HUES48 (cell line): ENCODE measurements around the gene ABHD14A.

ENCODE experiments used
- H3K27ac ChIP-seq: one replicate; pipeline ENCODE4 v1.7.0; 2013; ENCODE audit warnings: low read depth, low read length, inconsistent platforms
- H3K27me3 ChIP-seq: 2 replicates; pipeline ENCODE4 v1.6.1; 2013; ENCODE audit warnings: mild to moderate bottlenecking, low read length; ENCODE audit not compliant: control insufficient read depth, insufficient read depth
- H3K36me3 ChIP-seq: 2 replicates; pipeline ENCODE4 v1.6.1; 2013; ENCODE audit warnings: low read length; ENCODE audit not compliant: control insufficient read depth, insufficient read depth
- H3K4me1 ChIP-seq: 2 replicates; pipeline ENCODE4 v1.6.1; 2013; ENCODE audit warnings: mild to moderate bottlenecking, low read length; ENCODE audit not compliant: control insufficient read depth, insufficient read depth
- H3K4me3 ChIP-seq: 2 replicates; pipeline ENCODE4 v1.5.1; 2013; ENCODE audit warnings: mild to moderate bottlenecking, low read depth, low read length
- H3K9ac ChIP-seq: 2 replicates; pipeline ENCODE4 v1.6.1; 2013; ENCODE audit warnings: mild to moderate bottlenecking, low read depth, low read length, moderate library complexity
- H3K9me3 ChIP-seq: 2 replicates; pipeline ENCODE4 v1.6.1; 2013; ENCODE audit warnings: low read length; ENCODE audit not compliant: control insufficient read depth, insufficient read depth

Gene ABHD14A

GRCh38 chr3:51942603-51943450 is 32.0 kb upstream of the ABHD14A start:
- Histone ChIP-seq H3K36me3 (peaks cover 20% of the 10 kb centered on the region), H3K4me1 (peaks cover 3% of the 10 kb centered on the region; the same call in 1 of the 2 replicates), H3K27ac (no peak overlapping the region), H3K9ac (peak overlapping the region; percentile 39; the same call in 1 of the 2 replicates), H3K4me3 (peak overlapping the region; percentile 49), H3K9me3 (no peaks in the 10 kb centered on the region), H3K27me3 (no peaks in the 10 kb centered on the region)

DNA sequence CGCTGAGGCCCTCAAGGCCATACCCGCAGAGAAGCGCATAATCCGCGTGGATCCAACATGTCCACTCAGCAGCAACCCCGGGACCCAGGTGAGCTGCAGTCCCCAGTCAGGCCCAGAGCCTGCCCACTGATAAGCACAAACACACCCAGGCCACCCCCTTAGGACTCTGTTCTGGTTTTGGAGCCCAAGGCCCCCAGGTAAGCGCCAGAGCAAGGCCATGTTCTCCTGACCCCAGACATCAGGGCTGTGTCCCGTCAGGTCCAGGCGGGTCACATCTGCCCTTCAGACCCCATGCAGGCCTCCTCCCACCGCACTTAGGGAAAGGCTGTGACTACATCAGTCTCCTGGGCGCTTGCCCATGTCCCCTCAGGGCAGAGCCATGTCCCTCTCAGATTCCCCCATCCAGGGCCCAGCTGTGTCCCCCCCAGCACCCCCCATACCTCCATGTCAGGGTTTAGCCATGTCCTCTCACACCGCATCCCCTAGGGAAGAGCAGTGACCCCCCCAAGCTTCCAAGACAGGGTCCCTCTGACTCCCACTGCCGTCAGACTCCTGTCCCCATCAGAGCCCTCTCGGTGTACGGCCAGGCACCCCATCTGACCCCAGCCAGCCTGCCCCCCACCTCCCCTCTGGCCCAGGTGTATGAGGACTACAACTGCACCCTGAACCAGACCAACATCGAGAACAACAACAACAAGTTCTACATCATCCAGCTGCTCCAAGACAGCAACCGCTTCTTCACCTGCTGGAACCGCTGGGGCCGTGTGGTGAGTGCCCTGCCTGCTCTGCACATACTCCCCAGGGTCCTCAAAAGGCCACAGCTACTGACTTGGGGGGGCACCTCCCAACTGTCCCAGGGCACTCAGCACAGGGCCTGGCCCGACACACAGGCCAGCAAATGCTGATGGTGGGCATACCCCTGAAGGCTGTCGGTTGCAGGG is 31.1 kb upstream of the ABHD14A start:
- Histone ChIP-seq H3K9me3 (no peaks in the 10 kb centered on the region), H3K4me1 (peaks cover 3% of the 10 kb centered on the region; the same call in 1 of the 2 replicates), H3K9ac (no peak overlapping the region), H3K36me3 (peaks cover 11% of the 10 kb centered on the region), H3K4me3 (no peak overlapping the region), H3K27ac (no peak overlapping the region), H3K27me3 (no peaks in the 10 kb centered on the region)

DNA sequence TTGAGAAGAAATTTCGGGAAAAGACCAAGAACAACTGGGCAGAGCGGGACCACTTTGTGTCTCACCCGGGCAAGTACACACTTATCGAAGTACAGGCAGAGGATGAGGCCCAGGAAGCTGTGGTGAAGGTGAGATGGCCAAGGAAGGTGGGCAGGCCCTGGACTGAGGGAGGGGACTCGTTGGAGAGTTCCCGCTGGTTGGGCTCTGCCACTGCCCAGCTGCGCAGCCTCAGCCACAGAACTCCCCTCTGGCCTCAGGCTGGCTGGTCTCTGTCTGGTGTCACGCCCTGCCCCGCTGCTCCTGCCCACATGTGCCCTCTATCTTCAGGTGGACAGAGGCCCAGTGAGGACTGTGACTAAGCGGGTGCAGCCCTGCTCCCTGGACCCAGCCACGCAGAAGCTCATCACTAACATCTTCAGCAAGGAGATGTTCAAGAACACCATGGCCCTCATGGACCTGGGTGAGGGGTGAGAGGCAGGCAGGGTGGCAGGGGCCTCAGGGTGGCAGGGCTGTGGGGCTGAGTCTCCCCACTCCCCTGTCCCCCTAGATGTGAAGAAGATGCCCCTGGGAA is 30.3 kb upstream of the ABHD14A start:
- Histone ChIP-seq H3K9ac (no peak overlapping the region), H3K4me1 (peaks cover 3% of the 10 kb centered on the region; the same call in 1 of the 2 replicates), H3K27me3 (no peaks in the 10 kb centered on the region), H3K4me3 (no peak overlapping the region), H3K27ac (no peak overlapping the region), H3K9me3 (no peaks in the 10 kb centered on the region), H3K36me3 (peaks cover 3% of the 10 kb centered on the region)

GRCh38 chr3:51945031-51945840 is 29.6 kb upstream of the ABHD14A start:
- Histone ChIP-seq H3K27me3 (no peaks in the 10 kb centered on the region), H3K27ac (no peak overlapping the region), H3K9me3 (no peaks in the 10 kb centered on the region), H3K36me3 (no peaks in the 10 kb centered on the region), H3K4me1 (peaks cover 3% of the 10 kb centered on the region; the same call in 1 of the 2 replicates), H3K4me3 (no peak overlapping the region), H3K9ac (no peak overlapping the region)

GRCh38 chr3:51945926-51946705 is 28.7 kb upstream of the ABHD14A start:
- no peaks in the 10 kb centered on the region for H3K9me3 ChIP-seq
- no peak overlapping the region for H3K4me3 ChIP-seq
- no peaks in the 10 kb centered on the region for H3K36me3 ChIP-seq
- H3K27ac ChIP-seq, result no peak overlapping the region
- H3K4me1 ChIP-seq, result peaks cover 3% of the 10 kb centered on the region; the same call in 1 of the 2 replicates
- H3K9ac ChIP-seq, result no peak overlapping the region
- peaks cover 2% of the 10 kb centered on the region; the same call in 1 of the 2 replicates for H3K27me3 ChIP-seq

GRCh38 chr3:51946796-51947195 is 28.1 kb upstream of the ABHD14A start:
- Histone ChIP-seq H3K9me3 (no peaks in the 10 kb centered on the region), H3K36me3 (no peaks in the 10 kb centered on the region), H3K27me3 (peaks cover 8% of the 10 kb centered on the region; the same call in 1 of the 2 replicates), H3K4me3 (no peak overlapping the region), H3K27ac (no peak overlapping the region), H3K9ac (no peak overlapping the region), H3K4me1 (peaks cover 3% of the 10 kb centered on the region; the same call in 1 of the 2 replicates)

DNA sequence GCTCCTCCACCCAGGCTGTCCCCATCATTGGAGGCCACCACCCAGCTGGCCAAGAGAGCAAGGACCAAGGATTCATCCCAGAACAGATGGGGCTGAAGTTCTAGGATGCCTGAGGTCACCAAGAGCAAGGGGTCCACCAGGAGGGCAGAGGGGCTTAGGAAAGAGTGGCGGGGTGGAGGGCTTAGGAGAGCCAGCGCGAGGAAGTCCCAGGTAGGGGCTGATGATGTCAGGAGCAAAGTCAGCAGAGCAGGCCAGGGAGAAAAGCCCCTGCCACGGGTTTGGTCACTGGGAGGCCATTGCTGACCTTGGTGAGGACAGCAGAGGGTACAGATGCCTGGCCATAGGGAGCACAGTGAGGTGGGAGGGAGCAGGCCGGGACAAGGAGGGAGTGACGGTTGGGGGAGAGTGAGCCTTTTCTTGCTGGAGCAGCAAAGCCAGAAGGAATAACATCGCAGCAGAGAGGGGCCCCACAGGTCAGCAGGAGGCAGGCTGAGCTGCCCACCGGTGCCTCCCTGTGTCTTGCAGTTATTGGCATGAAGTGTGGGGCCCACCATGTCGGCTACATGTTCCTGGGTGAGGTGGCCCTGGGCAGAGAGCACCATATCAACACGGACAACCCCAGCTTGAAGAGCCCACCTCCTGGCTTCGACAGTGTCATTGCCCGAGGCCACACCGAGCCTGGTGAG is 27.5 kb upstream of the ABHD14A start:
- Histone ChIP-seq H3K9me3 (no peaks in the 10 kb centered on the region), H3K36me3 (no peaks in the 10 kb centered on the region), H3K4me1 (peaks cover 2% of the 10 kb centered on the region; the same call in 1 of the 2 replicates), H3K27ac (no peak overlapping the region), H3K9ac (no peak overlapping the region), H3K4me3 (no peak overlapping the region), H3K27me3 (peaks cover 13% of the 10 kb centered on the region; the same call in 1 of the 2 replicates)

DNA sequence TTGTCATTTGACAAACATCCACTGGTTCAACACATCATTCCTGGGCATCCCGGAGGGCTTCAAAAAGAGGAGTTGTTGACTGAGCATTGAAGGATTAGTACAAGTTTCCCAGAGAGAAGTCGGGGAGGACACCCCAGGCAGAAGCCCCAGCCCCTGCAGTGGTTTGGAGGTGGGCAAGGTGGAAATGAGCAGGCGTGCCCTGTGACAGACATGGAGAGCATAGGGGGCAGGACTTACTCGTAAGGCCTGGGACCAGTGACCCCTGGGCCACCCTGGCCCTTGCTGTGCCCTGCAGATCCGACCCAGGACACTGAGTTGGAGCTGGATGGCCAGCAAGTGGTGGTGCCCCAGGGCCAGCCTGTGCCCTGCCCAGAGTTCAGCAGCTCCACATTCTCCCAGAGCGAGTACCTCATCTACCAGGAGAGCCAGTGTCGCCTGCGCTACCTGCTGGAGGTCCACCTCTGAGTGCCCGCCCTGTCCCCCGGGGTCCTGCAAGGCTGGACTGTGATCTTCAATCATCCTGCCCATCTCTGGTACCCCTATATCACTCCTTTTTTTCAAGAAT is 26.8 kb upstream of the ABHD14A start:
- Histone ChIP-seq H3K27me3 (peaks cover 16% of the 10 kb centered on the region), H3K36me3 (no peaks in the 10 kb centered on the region), H3K27ac (no peak overlapping the region), H3K9me3 (no peaks in the 10 kb centered on the region), H3K4me1 (no peaks in the 10 kb centered on the region), H3K4me3 (no peak overlapping the region), H3K9ac (no peak overlapping the region)

- no peak overlapping the region for H3K27ac ChIP-seq
- no peaks in the 10 kb centered on the region for H3K36me3 ChIP-seq
- no peak overlapping the region for H3K9ac ChIP-seq
- peaks cover 26% of the 10 kb centered on the region for H3K27me3 ChIP-seq
- no peaks in the 10 kb centered on the region for H3K4me1 ChIP-seq
- no peak overlapping the region for H3K4me3 ChIP-seq
- H3K9me3 ChIP-seq, result no peaks in the 10 kb centered on the region
Observed at GRCh38 chr3:51949121-51949520, 25.7 kb upstream of the ABHD14A start.
